Liver (tissue), 9 donors: ENCODE data around the gene SLC38A1. TPM values are rescaled to one million over a fixed set of nuclear protein-coding genes. Genes with fewer than 3 reads are reported as not detected.
A peak's percentile ranks its signal among the peaks of the same experiment; 100 is the strongest.

ENCODE experiments used
- DNase-seq: peaks from one replicate; pipeline ENCODE4 v3.0.0-alpha.2; 2017; ENCODE audit warnings: low spot score
- H3K27ac ChIP-seq, 2 donors: one replicate each; pipeline ENCODE4 v1.7.0; 2013; ENCODE audit warnings: inconsistent platforms in 2 of 2, low read length in 2 of 2, control low read depth in 1 of 2, low read depth in 1 of 2, mild to moderate bottlenecking in 1 of 2
- H3K27me3 ChIP-seq, 4 donors: one replicate each; pipeline versions ENCODE4 v1.6.1 to v1.7.0; 2013; ENCODE audit warnings: low read length in 3 of 4, inconsistent platforms in 1 of 4, mild to moderate bottlenecking in 1 of 4, moderate library complexity in 1 of 4; ENCODE audit not compliant: control insufficient read depth in 4 of 4, insufficient read depth in 4 of 4
- H3K36me3 ChIP-seq, 4 donors: one replicate each; pipeline versions ENCODE4 v1.6.1 to v1.7.0; 2013; ENCODE audit warnings: low read length in 3 of 4, mild to moderate bottlenecking in 3 of 4, low read depth in 1 of 4, moderate library complexity in 1 of 4; ENCODE audit not compliant: control insufficient read depth in 4 of 4, insufficient read depth in 3 of 4
- H3K4me1 ChIP-seq, 4 donors: one replicate each; pipeline versions ENCODE4 v1.6.1 to v1.7.0; 2013; ENCODE audit warnings: low read length in 3 of 4, mild to moderate bottlenecking in 3 of 4, moderate library complexity in 1 of 4; ENCODE audit not compliant: control insufficient read depth in 4 of 4, insufficient read depth in 4 of 4
- H3K4me3 ChIP-seq, 3 donors: one replicate each; pipeline versions ENCODE4 v1.6.1 to v1.7.0; 2013; ENCODE audit warnings: low read length in 3 of 3, control low read depth in 1 of 3, low read depth in 1 of 3, mild to moderate bottlenecking in 1 of 3
- H3K9ac ChIP-seq, 2 donors: one replicate each; pipeline ENCODE4 v1.7.0; 2013; ENCODE audit warnings: low read length in 2 of 2, mild to moderate bottlenecking in 2 of 2, moderate library complexity in 2 of 2, control low read depth in 1 of 2, low read depth in 1 of 2
- H3K9me3 ChIP-seq, 4 donors: one replicate each; pipeline versions ENCODE4 v1.6.1 to v1.7.0; 2013; ENCODE audit warnings: low read length in 3 of 4; ENCODE audit not compliant: control insufficient read depth in 4 of 4
- ATF3 ChIP-seq: IDR thresholded peaks from 2 replicates; pipeline ENCODE4 v1.6.1; 2016; ENCODE audit warnings: antibody characterized with exemption
- CTCF ChIP-seq: fragments of 150-350 bp; IDR thresholded peaks from 2 replicates; pipeline ENCODE4 v1.5.1; 2017; ENCODE audit warnings: improper control_type of control experiment, low read depth, low read length; ENCODE audit not compliant: missing input control
- EGR1 ChIP-seq, 2 donors: IDR thresholded peaks; 2 replicates each; pipeline ENCODE4 v1.6.1; 2016 to 2018; ENCODE audit warnings: antibody characterized with exemption in 2 of 2, low read depth in 2 of 2
- FOXA1 ChIP-seq: IDR thresholded peaks from 2 replicates; pipeline ENCODE4 v1.6.1; 2016; ENCODE audit warnings: antibody characterized with exemption
- FOXA2 ChIP-seq: IDR thresholded peaks from 2 replicates; pipeline ENCODE4 v1.6.1; 2016; ENCODE audit warnings: antibody characterized with exemption
- GABPA ChIP-seq, 2 donors: IDR thresholded peaks in 1 of 2; conservative IDR thresholded peaks in 1 of 2; 2 replicates each; pipeline ENCODE4 v1.6.1; 2016; ENCODE audit warnings: antibody characterized with exemption in 2 of 2, mild to moderate bottlenecking in 1 of 2, moderate library complexity in 1 of 2
- HNF4A ChIP-seq, 2 donors: conservative IDR thresholded peaks; 2 replicates each; pipeline ENCODE4 v1.6.1; 2016; ENCODE audit warnings: antibody characterized with exemption in 2 of 2, mild to moderate bottlenecking in 2 of 2
- HNF4G ChIP-seq: IDR thresholded peaks from 2 replicates; pipeline ENCODE4 v1.6.1; 2016; ENCODE audit warnings: antibody characterized with exemption
- JUND ChIP-seq, 2 donors: IDR thresholded peaks; 2 replicates each; pipeline ENCODE4 v1.6.1; 2016; ENCODE audit warnings: antibody characterized with exemption in 2 of 2
- MAX ChIP-seq: IDR thresholded peaks from 2 replicates; pipeline ENCODE4 v1.6.1; 2016; ENCODE audit warnings: antibody characterized with exemption
- NR2F2 ChIP-seq: IDR thresholded peaks from 2 replicates; pipeline ENCODE4 v1.6.1; 2016; ENCODE audit warnings: antibody characterized with exemption
- RAD21 ChIP-seq, 2 donors: IDR thresholded peaks; 2 replicates each; pipeline ENCODE4 v1.6.1; 2016; ENCODE audit warnings: antibody characterized with exemption in 2 of 2, mild to moderate bottlenecking in 2 of 2
- RXRA ChIP-seq, 2 donors: IDR thresholded peaks; 2 replicates each; pipeline ENCODE4 v1.6.1; 2017 to 2018; ENCODE audit warnings: antibody characterized with exemption in 2 of 2, mild to moderate bottlenecking in 1 of 2
- SP1 ChIP-seq: IDR thresholded peaks from 2 replicates; pipeline ENCODE4 v1.6.1; 2018; ENCODE audit warnings: antibody characterized with exemption, mild to moderate bottlenecking
- TAF1 ChIP-seq: conservative IDR thresholded peaks from 2 replicates; pipeline ENCODE4 v1.6.1; 2016; ENCODE audit warnings: antibody characterized with exemption, mild to moderate bottlenecking
- YY1 ChIP-seq: IDR thresholded peaks from 2 replicates; pipeline ENCODE4 v1.6.1; 2016; ENCODE audit warnings: antibody characterized with exemption, mild to moderate bottlenecking
- ZBTB33 ChIP-seq: IDR thresholded peaks from 2 replicates; pipeline ENCODE4 v1.6.1; 2016; ENCODE audit warnings: antibody characterized with exemption
- WGBS: extraction: QIAGEN DNeasy Blood & Tissue Kit; methylation state at CpG from one replicate; pipeline ENCODE4 v1.1.7; 2013; 5-methylcytosine and 5-hydroxymethylcytosine counted together
- polyA plus RNA-seq, 2 donors: library from polyadenylated mRNA; stranded (reverse) in 1 of 2; unstranded in 1 of 2; fragments of 200-250 nt in 1 of 2; fragments of >200 nt in 1 of 2; fragmentation: Nextera tagmentation in 1 of 2; extraction: Ambion mirVana in 1 of 2; gene quantifications; one replicate each; pipeline versions ENCODE4 v1.2.1 to v1.2.3, GENCODE V29; 2013 to 2015
- total RNA-seq, 2 donors: library from RNA; depleted of rRNA; stranded (reverse); fragments of >200 nt; gene quantifications; one replicate each; pipeline ENCODE4 v1.2.3, GENCODE V29; 2014
- donor health status: healthy.
- donor health status: healthy.
- donor health status: healthy.
- donor health status: healthy.
- donor health status: healthy.

SLC38A1 gene
- total and polyA plus RNA-seq, 4 donors = 6.2 to 14.9 (median 9.6) TPM

- TF ChIP-seq YY1 = no peak
- no peak for TF ChIP-seq TAF1
- no peak for TF ChIP-seq NR2F2
- TF ChIP-seq ZBTB33 = no peak
- TF ChIP-seq FOXA2 = no peak
- no peak for TF ChIP-seq HNF4G
- TF ChIP-seq GABPA (IDR thresholded peaks at IDR 0.05 in 1 of 2, conservative IDR thresholded peaks at IDR 0.05 in 1 of 2) = no peak
- TF ChIP-seq EGR1 (IDR thresholded peaks at IDR 0.05; ENCODE audit: low read depth in 2 of 2) = no peak
- TF ChIP-seq JUND (IDR thresholded peaks at IDR 0.05) = no peak
- no peak for TF ChIP-seq FOXA1
- TF ChIP-seq RAD21 (IDR thresholded peaks at IDR 0.05) = no peak
- TF ChIP-seq MAX = no peak
- no peak for TF ChIP-seq ATF3
- Histone ChIP-seq H3K4me3 (no peak overlapping the region), H3K9ac (no peak overlapping the region), H3K27me3 (no peaks in the 10 kb centered on the region), H3K36me3 (no peaks in the 10 kb centered on the region), H3K4me1 (peaks cover 5 to 32% (median 11%) of the 10 kb centered on the region in 4 donors), H3K9me3 (no peaks in the 10 kb centered on the region), H3K27ac (no peak overlapping the region)
- WGBS = 94% methylated on average over 13 of the region's 13 CpGs
- no peak for DNase-seq
Measured at GRCh38 chr12:46184798-46185595, 83.8 kb downstream of the SLC38A1 start.

GRCh38 chr12:46183112-46183511 is 85.7 kb downstream of the SLC38A1 start:
- no peak for TF ChIP-seq SP1
- TF ChIP-seq HNF4A (conservative IDR thresholded peaks at IDR 0.05) = peak; percentile 32 to 41
- H3K4me3 ChIP-seq = no peak overlapping the region
- no peaks in the 10 kb centered on the region for H3K27me3 ChIP-seq
- H3K9ac ChIP-seq = no peak overlapping the region
- H3K4me1 ChIP-seq = peaks cover 3 to 20% (median 8%) of the 10 kb centered on the region in 4 donors
- no peak for DNase-seq
- no peaks in the 10 kb centered on the region for H3K36me3 ChIP-seq
- 48% methylated on average over 2 of the region's 2 CpGs for WGBS
- H3K9me3 ChIP-seq = no peaks in the 10 kb centered on the region
- no peak overlapping the region for H3K27ac ChIP-seq

GRCh38 chr12:46181465-46181864 is 87.4 kb downstream of the SLC38A1 start:
- no peaks in the 10 kb centered on the region for H3K9me3 ChIP-seq
- 93% methylated on average over 1 of the region's 1 CpG for WGBS
- peaks cover 0 to 10% (median under 1%) of the 10 kb centered on the region in 4 donors for H3K4me1 ChIP-seq
- H3K27ac ChIP-seq = no peak overlapping the region
- H3K9ac ChIP-seq = no peak overlapping the region
- H3K36me3 ChIP-seq = no peaks in the 10 kb centered on the region
- H3K4me3 ChIP-seq = no peak overlapping the region
- no peaks in the 10 kb centered on the region for H3K27me3 ChIP-seq
- DNase-seq = no peak
- TF ChIP-seq CTCF (no peak), ATF3 (no peak), TAF1 (no peak), HNF4A (conservative IDR thresholded peaks at IDR 0.05) (no peak), SP1 (no peak), RAD21 (IDR thresholded peaks at IDR 0.05) (no peak), EGR1 (IDR thresholded peaks at IDR 0.05; ENCODE audit: low read depth in 2 of 2) (no peak), ZBTB33 (no peak), RXRA (IDR thresholded peaks at IDR 0.05) (no peak)
